Stimulated activated naive CD8-positive, alpha-beta T cell treated with anti-CD3 and anti-CD28 coated beads, Interleukin-15, amount 100 ng/mL, for 72 hours (primary cell): ENCODE data around the gene CYP2J2.
"Not testable (repeated sequence)": the region's sequence is repeated elsewhere in the genome, so short reads cannot be mapped to it uniquely, and the experiment has no call there.

Source experiments
- ATAC-seq: fragments of 150-1000 bp; cut with Tn5 transposase; 2 replicates; pipeline ENCODE4 v1.10.0; 2021; ENCODE audit warnings: mild to moderate bottlenecking, moderate library complexity
- DNase-seq, 2 donors: peaks; one replicate each; pipeline ENCODE4 v3.0.0; 2021 to 2022
- H3K27ac Mint-ChIP-seq, 2 donors: one replicate each; pipeline ENCODE4 v1.8.0; 2022; ENCODE audit warnings: mild to moderate bottlenecking in 2 of 2, mixed read lengths in 2 of 2, moderate library complexity in 2 of 2
- H3K27me3 Mint-ChIP-seq: one replicate; pipeline ENCODE4 v1.8.0; 2022; ENCODE audit warnings: mixed read lengths
- H3K4me1 Mint-ChIP-seq: one replicate; pipeline ENCODE4 v1.8.0; 2022; ENCODE audit warnings: mild to moderate bottlenecking, mixed read lengths
- H3K4me3 Mint-ChIP-seq, 2 donors: one replicate each; pipeline ENCODE4 v1.8.0; 2022; ENCODE audit warnings: mild to moderate bottlenecking in 2 of 2, mixed read lengths in 2 of 2, moderate library complexity in 1 of 2
- H3K9me3 Mint-ChIP-seq, 2 donors: one replicate each; pipeline ENCODE4 v1.8.0; 2022; ENCODE audit warnings: mixed read lengths in 2 of 2

The CYP2J2 gene

DNA sequence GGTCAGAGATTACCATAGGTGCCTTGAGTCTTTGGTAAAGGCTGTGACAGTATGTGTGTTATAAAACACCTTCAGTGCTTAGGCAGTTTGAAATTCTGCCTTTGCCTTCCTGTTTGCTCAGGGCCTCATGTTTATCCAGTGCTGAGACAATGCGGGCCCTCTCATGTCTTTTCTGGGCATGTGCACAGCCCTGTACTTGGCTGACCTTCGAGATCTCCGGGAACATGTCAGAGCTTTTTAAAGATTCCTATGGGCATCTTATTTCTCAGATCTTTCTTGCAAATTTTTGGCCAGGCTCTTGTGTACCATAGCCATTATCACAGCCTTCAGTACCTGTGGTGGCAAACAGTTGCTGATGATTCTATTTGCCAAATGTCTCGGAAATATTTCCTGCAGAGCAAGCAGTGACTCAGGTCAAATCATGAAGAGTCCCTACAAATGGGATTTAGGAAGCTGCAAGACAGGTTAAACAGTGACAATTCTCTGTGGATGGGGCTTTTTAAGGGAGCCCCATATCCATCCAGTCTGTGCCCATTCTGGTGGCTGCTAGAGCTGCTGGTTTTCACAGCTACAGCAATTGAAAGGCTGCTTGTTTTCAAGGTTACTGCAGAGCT is 69.7 kb downstream of the CYP2J2 start:
- ATAC-seq (no peak), DNase-seq (no peak)
- Mint-ChIP-seq H3K4me1 (no peaks in the 10 kb centered on the region), H3K27ac (no peak overlapping the region), H3K27me3 (no peaks in the 10 kb centered on the region), H3K4me3 (no peak overlapping the region), H3K9me3 (peaks cover 4 to 8% of the 10 kb centered on the region in 2 donors)

DNA sequence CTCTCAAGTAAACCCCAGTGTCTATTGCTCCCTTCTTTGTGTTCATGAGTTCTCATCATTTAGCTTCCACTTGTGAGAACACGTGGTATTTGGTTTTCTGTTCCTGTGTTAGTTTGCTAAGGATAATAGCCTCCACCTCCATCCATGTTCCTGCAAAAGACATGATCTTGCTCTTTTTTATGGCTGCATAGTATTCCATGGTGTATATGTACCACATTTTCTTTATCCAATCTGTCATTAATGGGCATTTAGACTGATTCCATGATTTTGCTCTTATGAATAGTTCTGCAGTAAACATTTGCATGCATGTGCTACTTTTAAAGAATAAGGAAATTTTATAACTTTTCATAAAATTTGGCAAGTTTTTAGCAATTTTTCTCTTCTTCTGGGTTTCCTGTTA is 71.3 kb downstream of the CYP2J2 start:
- not testable (repeated sequence) for H3K9me3 Mint-ChIP-seq, ATAC-seq, H3K27me3 Mint-ChIP-seq, H3K27ac Mint-ChIP-seq, DNase-seq, H3K4me1 Mint-ChIP-seq, H3K4me3 Mint-ChIP-seq

GRCh38 chr1:59852117-59852516 is 74.5 kb downstream of the CYP2J2 start:
- Mint-ChIP-seq H3K4me3 (no peak overlapping the region), H3K4me1 (no peaks in the 10 kb centered on the region), H3K27me3 (no peaks in the 10 kb centered on the region), H3K9me3 (peaks cover 4 to 8% of the 10 kb centered on the region in 2 donors), H3K27ac (no peak overlapping the region)
- DNase-seq (no peak), ATAC-seq (no peak)

GRCh38 chr1:59846895-59847282 is 79.7 kb downstream of the CYP2J2 start:
- Mint-ChIP-seq H3K4me1 (no peaks in the 10 kb centered on the region), H3K9me3 (no peaks in the 10 kb centered on the region), H3K27ac (no peak overlapping the region), H3K4me3 (no peak overlapping the region), H3K27me3 (no peaks in the 10 kb centered on the region)
- no peak for DNase-seq
- no peak for ATAC-seq

DNA sequence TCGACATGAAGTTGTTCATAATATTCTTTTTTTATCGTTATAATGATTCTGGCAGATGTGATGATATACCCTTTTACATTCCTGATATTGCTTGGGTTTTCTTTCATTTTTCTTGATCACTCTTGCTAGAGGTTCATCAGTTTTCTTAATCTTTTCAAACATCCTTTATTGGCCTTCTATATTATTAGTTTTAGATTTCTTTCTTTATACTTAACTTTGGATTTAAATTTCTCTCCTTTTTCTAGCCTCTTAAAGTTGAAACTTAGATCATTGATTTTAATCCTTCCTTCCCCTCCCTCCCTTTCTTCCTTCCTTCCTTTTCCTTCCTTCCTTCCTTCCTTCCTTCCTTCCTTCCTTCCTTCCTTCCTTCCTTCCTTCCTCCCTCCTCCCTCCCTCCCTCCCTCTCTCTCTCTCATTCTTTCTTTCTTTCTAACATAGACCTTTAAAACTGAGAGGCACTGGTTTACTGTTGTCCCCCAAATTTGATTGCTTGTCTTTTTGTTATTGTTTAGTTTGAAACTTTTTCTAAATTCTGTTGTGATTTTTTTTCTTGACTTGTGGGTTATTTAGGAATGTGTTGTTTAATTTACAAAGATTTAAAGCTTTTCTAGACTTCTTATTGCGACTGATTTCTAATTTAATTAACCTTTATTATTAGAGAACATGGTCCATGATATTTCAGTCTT is 80.2 kb downstream of the CYP2J2 start:
- Mint-ChIP-seq H3K9me3 (no peaks in the 10 kb centered on the region), H3K4me1 (no peaks in the 10 kb centered on the region), H3K27me3 (no peaks in the 10 kb centered on the region), H3K27ac (peak overlapping the region in 1 of 2 donors; percentile 59), H3K4me3 (no peak overlapping the region)
- ATAC-seq (no peak), DNase-seq (no peak)

- H3K4me1 Mint-ChIP-seq: no peaks in the 10 kb centered on the region
These were observed 81.5 kb downstream of the CYP2J2 start for GRCh38 chr1:59845091-59845490.

More at GRCh38 chr1:59845091-59845490, 81.5 kb downstream of the CYP2J2 start:
- no peak overlapping the region for H3K4me3 Mint-ChIP-seq
- no peak overlapping the region for H3K27ac Mint-ChIP-seq
- H3K9me3 Mint-ChIP-seq: no peaks in the 10 kb centered on the region
- no peaks in the 10 kb centered on the region for H3K27me3 Mint-ChIP-seq
- ATAC-seq (no peak), DNase-seq (no peak)
